H9 (cell line): ENCODE measurements around the gene GYG1. TPM values are rescaled to one million over a fixed set of nuclear protein-coding genes. Genes with fewer than 3 reads are reported as not detected.

ENCODE experiments used
- DNase-seq: peaks from one replicate; pipeline ENCODE4 v3.0.0-alpha.2; 2017
- H2AFZ ChIP-seq: one replicate; pipeline ENCODE4 v1.6.1; 2013; ENCODE audit warnings: mild to moderate bottlenecking, low read length, control low read depth, moderate library complexity
- H2AK5ac ChIP-seq: 2 replicates; pipeline ENCODE4 v1.6.1; 2013; ENCODE audit warnings: low read length, control low read depth, mixed read lengths; ENCODE audit not compliant: insufficient read length
- H2BK120ac ChIP-seq: one replicate; pipeline ENCODE4 v1.6.1; 2013; ENCODE audit warnings: low read depth, mild to moderate bottlenecking, low read length, control low read depth, inconsistent platforms; ENCODE audit not compliant: poor library complexity, severe bottlenecking
- H2BK12ac ChIP-seq: 2 replicates; pipeline ENCODE4 v1.6.1; 2013; ENCODE audit warnings: low read length, control low read depth, mixed read lengths, low read depth; ENCODE audit not compliant: insufficient read length
- H2BK15ac ChIP-seq: 2 replicates; pipeline ENCODE4 v1.6.1; 2013; ENCODE audit warnings: low read depth, low read length, control low read depth
- H2BK20ac ChIP-seq: one replicate; pipeline ENCODE4 v1.6.1; 2013; ENCODE audit warnings: low read depth, mild to moderate bottlenecking, low read length, control low read depth, inconsistent platforms; ENCODE audit not compliant: poor library complexity, severe bottlenecking
- H2BK5ac ChIP-seq: 2 replicates; pipeline ENCODE4 v1.6.1; 2013; ENCODE audit warnings: low read length, control low read depth, mixed read lengths; ENCODE audit not compliant: insufficient read length
- H3K14ac ChIP-seq: 2 replicates; pipeline ENCODE4 v1.6.1; 2013; ENCODE audit warnings: low read length, control low read depth; ENCODE audit not compliant: insufficient read depth
- H3K18ac ChIP-seq: 2 replicates; pipeline ENCODE4 v1.6.1; 2013; ENCODE audit warnings: low read depth, mild to moderate bottlenecking, mixed read lengths, low read length, control low read depth; ENCODE audit not compliant: insufficient read length
- H3K23ac ChIP-seq: 2 replicates; pipeline ENCODE4 v1.6.1; 2013; ENCODE audit warnings: low read length, control low read depth, mixed read lengths, low read depth; ENCODE audit not compliant: insufficient read length
- H3K23me2 ChIP-seq: 2 replicates; pipeline ENCODE4 v1.6.1; 2013; ENCODE audit warnings: low read depth, mild to moderate bottlenecking, mixed read lengths, low read length, control low read depth; ENCODE audit not compliant: insufficient read length, poor library complexity, severe bottlenecking
- H3K27ac ChIP-seq: 2 replicates; pipeline ENCODE4 v1.5.1; 2013; ENCODE audit warnings: low read length, control low read depth, mixed read lengths, low read depth; ENCODE audit not compliant: insufficient read length
- H3K27me3 ChIP-seq: 2 replicates; pipeline ENCODE4 v1.6.1; 2013; ENCODE audit warnings: low read length, control low read depth, inconsistent platforms; ENCODE audit not compliant: insufficient read depth
- H3K4ac ChIP-seq: 2 replicates; pipeline ENCODE4 v1.6.1; 2013; ENCODE audit warnings: low read depth, mild to moderate bottlenecking, control low read depth, inconsistent platforms, low read length, moderate library complexity
- H3K4me1 ChIP-seq: 2 replicates; pipeline ENCODE4 v1.6.1; 2013; ENCODE audit warnings: low read length, control low read depth, inconsistent platforms; ENCODE audit not compliant: insufficient read depth
- H3K4me2 ChIP-seq: 2 replicates; pipeline ENCODE4 v1.6.1; 2013; ENCODE audit warnings: low read length, control low read depth, mixed read lengths; ENCODE audit not compliant: insufficient read length, insufficient read depth
- H3K56ac ChIP-seq: 2 replicates; pipeline ENCODE4 v1.6.1; 2013; ENCODE audit warnings: low read depth, mild to moderate bottlenecking, mixed read lengths, low read length, control low read depth; ENCODE audit not compliant: insufficient read length
- H3K79me1 ChIP-seq: 2 replicates; pipeline ENCODE4 v1.6.1; 2013; ENCODE audit warnings: low read depth, mild to moderate bottlenecking, moderate library complexity, low read length, control low read depth, inconsistent platforms; ENCODE audit not compliant: insufficient read depth, poor library complexity, severe bottlenecking
- H3K79me2 ChIP-seq: 2 replicates; pipeline ENCODE4 v1.6.1; 2013; ENCODE audit warnings: low read length, control low read depth, inconsistent platforms; ENCODE audit not compliant: insufficient read depth
- H3K9ac ChIP-seq: 2 replicates; pipeline ENCODE4 v1.6.1; 2013; ENCODE audit warnings: low read length, control low read depth, mixed read lengths; ENCODE audit not compliant: insufficient read length; ENCODE audit errors: extremely low read depth
- H3K9me3 ChIP-seq: one replicate; pipeline ENCODE4 v1.6.1; 2013; ENCODE audit warnings: low read depth, low read length, inconsistent platforms; ENCODE audit not compliant: control insufficient read depth
- H3T11ph ChIP-seq: one replicate; pipeline ENCODE4 v1.6.1; 2013; ENCODE audit warnings: mild to moderate bottlenecking, low read length, control low read depth, inconsistent platforms
- H4K20me1 ChIP-seq: one replicate; pipeline ENCODE4 v1.6.1; 2013; ENCODE audit not compliant: control insufficient read depth, insufficient read length, insufficient read depth
- H4K5ac ChIP-seq: 2 replicates; pipeline ENCODE4 v1.6.1; 2013; ENCODE audit warnings: low read depth, mild to moderate bottlenecking, mixed read lengths, low read length, control low read depth; ENCODE audit not compliant: insufficient read length
- H4K8ac ChIP-seq: replicated peaks from 2 replicates; pipeline ENCODE4 v1.6.1; 2013; ENCODE audit warnings: low read length, control low read depth, mixed read lengths, low read depth; ENCODE audit not compliant: insufficient read length
- H4K91ac ChIP-seq: 2 replicates; pipeline ENCODE4 v1.6.1; 2013; ENCODE audit warnings: low read depth, mild to moderate bottlenecking, moderate library complexity, mixed read lengths, low read length, control low read depth; ENCODE audit not compliant: insufficient read length
- H3K27ac Mint-ChIP-seq, 3 experiments: 2 replicates in 2 of 3; 3 replicates in 1 of 3; pipeline ENCODE4 v1.8.0; 2020 to 2021; ENCODE audit warnings: mixed read lengths in 3 of 3, mild to moderate bottlenecking in 1 of 3, moderate library complexity in 1 of 3
- H3K27me3 Mint-ChIP-seq: 2 replicates; pipeline ENCODE4 v1.8.0; 2021; ENCODE audit warnings: low read depth, mild to moderate bottlenecking, moderate library complexity, mixed read lengths
- H3K36me3 Mint-ChIP-seq, 3 experiments: 2 replicates in 2 of 3; 3 replicates in 1 of 3; pipeline ENCODE4 v1.8.0; 2020 to 2021; ENCODE audit warnings: low read depth in 3 of 3, mixed read lengths in 3 of 3; ENCODE audit not compliant: insufficient read depth in 1 of 3
- H3K4me1 Mint-ChIP-seq, 2 experiments: 2 replicates each; pipeline ENCODE4 v1.8.0; 2020; ENCODE audit warnings: mixed read lengths in 2 of 2
- H3K4me3 Mint-ChIP-seq, 2 experiments: 2 replicates in 1 of 2; 3 replicates in 1 of 2; pipeline ENCODE4 v1.8.0; 2020 to 2021; ENCODE audit warnings: mild to moderate bottlenecking in 2 of 2, mixed read lengths in 2 of 2, moderate library complexity in 1 of 2
- H3K9me3 Mint-ChIP-seq, 2 experiments: 2 replicates in 1 of 2; 3 replicates in 1 of 2; pipeline ENCODE4 v1.8.0; 2020; ENCODE audit warnings: mild to moderate bottlenecking in 2 of 2, mixed read lengths in 2 of 2, moderate library complexity in 1 of 2
- CTCF ChIP-seq: fragments of 200-600 bp; sonication (generic); conservative IDR thresholded peaks from 3 replicates; pipeline ENCODE4 v1.8.0; 2021; ENCODE audit warnings: antibody characterized with exemption, mild to moderate bottlenecking
- WGBS: extraction: QIAGEN DNeasy Blood & Tissue Kit; methylation state at CpG from one replicate; pipeline ENCODE4 v1.1.7; 2013; ENCODE audit warnings: missing lambda C conversion rate, low lambda C conversion rate, mixed read lengths; ENCODE audit not compliant: insufficient read length; ENCODE audit errors: extremely low coverage; 5-methylcytosine and 5-hydroxymethylcytosine counted together
- total RNA-seq: library from RNA; stranded (reverse); gene quantifications from 2 replicates; pipeline ENCODE4 v1.2.1, GENCODE V29; 2021

GYG1 gene
- total RNA-seq, 1 experiment from 2014 or later, result 31.5 TPM

GRCh38 chr3:148975248-148975647 lies 16.1 kb upstream of the GYG1 start:
- Histone ChIP-seq H3K4ac (no peak overlapping the region), H3K27me3 (no peaks in the 10 kb centered on the region), H3K23ac (no peak overlapping the region), H2AFZ (no peak overlapping the region), H3K9me3 (no peaks in the 10 kb centered on the region), H3K79me2 (no peaks in the 10 kb centered on the region), H2BK12ac (no peak overlapping the region), H4K8ac (no peak overlapping the region), H3K23me2 (no peaks in the 10 kb centered on the region), H3K56ac (no peak overlapping the region), H4K91ac (no peak overlapping the region), H3K4me2 (no peak overlapping the region), H2BK20ac (no peak overlapping the region), H4K5ac (no peak overlapping the region), H4K20me1 (no peaks in the 10 kb centered on the region), H3K27ac (no peak overlapping the region), H2BK5ac (no peak overlapping the region), H3K79me1 (no peaks in the 10 kb centered on the region), H3K18ac (no peak overlapping the region), H2BK120ac (no peak overlapping the region), H3K4me1 (no peaks in the 10 kb centered on the region), H2BK15ac (no peak overlapping the region), H3K14ac (no peak overlapping the region), H3T11ph (no peak overlapping the region), H3K9ac (no peak overlapping the region), H2AK5ac (no peak overlapping the region)
- Mint-ChIP-seq H3K4me3 (no peak overlapping the region), H3K27me3 (no peaks in the 10 kb centered on the region), H3K27ac (no peak overlapping the region), H3K36me3 (peaks cover 0 to 3% (median 0%) of the 10 kb centered on the region in 3 experiments; a peak in 1 of 7 replicates), H3K4me1 (no peaks in the 10 kb centered on the region), H3K9me3 (peaks cover 0 to 6% of the 10 kb centered on the region in 2 experiments; a peak in 3 of 5 replicates)
- TF ChIP-seq CTCF, result no peak
- no CpG with 5 or more reads among the region's 6 CpGs for WGBS
- DNase-seq, result no peak
